NCI-H2227 treated with DMSO at 0.1 percent for 48 hours (cell line): ENCODE measurements around the gene TNFRSF6B.

Source experiments
- DNase-seq: peaks from one replicate; lab custom pipeline; 2025; lab: John Stamatoyannopoulos, UW

The TNFRSF6B gene

DNA sequence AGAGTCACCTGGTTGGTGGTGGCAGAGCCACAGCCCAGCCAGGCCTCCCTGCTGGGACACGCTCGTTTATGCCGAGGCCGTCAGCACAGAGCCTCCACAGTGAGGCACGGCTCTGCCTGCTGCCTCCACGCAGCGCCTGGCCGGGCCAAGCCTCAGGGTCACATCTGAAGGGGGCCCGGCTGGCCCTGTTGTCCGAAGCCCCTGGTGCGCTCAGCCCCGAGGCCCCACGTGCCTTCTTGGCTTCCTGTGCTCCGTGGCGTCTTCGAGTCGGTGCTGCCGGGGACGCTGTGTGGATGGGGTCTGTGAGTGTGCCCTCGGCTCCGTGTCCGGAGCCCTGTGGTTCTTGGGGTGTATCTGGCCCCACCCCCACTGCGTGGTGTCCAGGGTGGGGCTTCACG lies 10.4 kb upstream of the TNFRSF6B start:
- DNase-seq = no peak

GRCh38 chr20:63686492-63687321 lies 9.7 kb upstream of the TNFRSF6B start:
- no peak for DNase-seq

GRCh38 chr20:63687419-63688178 lies 8.9 kb upstream of the TNFRSF6B start:
- DNase-seq = no peak

DNA sequence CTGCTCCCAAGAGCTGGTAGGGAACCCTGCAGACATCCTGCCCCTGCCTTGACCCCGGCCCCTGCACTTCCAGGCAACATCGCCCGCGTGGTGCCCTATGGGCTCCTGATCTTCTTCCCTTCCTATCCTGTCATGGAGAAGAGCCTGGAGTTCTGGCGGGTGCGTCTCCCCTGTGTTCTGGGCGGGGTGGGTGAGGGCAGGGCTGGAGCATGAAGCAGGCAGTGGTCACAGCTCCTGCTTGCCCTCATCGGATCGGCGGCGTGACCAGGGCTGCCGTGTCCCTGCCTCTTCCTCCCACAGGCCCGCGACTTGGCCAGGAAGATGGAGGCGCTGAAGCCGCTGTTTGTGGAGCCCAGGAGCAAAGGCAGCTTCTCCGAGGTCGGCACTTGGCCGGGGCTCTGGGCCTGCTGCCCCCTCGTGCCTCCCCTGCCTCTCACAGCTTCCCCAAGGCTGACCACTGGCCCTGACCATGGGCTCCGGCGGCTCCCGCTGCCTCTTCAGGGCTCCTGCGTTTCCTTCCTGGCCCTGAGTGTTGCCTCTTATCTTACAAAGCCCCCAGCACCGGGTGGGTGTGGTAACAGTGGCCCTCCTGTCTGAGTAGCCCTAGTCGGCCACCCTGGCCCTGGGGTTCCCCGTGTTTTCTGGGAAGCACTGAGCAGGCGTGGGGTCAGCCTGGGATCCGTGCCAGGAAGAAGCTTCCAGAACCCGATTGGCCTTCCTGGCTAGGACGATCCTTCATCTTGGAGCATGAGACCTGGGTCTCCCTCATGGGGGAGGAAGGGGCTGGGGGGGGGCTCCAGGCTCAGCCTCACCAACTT lies 8.0 kb upstream of the TNFRSF6B start:
- no peak for DNase-seq

DNA sequence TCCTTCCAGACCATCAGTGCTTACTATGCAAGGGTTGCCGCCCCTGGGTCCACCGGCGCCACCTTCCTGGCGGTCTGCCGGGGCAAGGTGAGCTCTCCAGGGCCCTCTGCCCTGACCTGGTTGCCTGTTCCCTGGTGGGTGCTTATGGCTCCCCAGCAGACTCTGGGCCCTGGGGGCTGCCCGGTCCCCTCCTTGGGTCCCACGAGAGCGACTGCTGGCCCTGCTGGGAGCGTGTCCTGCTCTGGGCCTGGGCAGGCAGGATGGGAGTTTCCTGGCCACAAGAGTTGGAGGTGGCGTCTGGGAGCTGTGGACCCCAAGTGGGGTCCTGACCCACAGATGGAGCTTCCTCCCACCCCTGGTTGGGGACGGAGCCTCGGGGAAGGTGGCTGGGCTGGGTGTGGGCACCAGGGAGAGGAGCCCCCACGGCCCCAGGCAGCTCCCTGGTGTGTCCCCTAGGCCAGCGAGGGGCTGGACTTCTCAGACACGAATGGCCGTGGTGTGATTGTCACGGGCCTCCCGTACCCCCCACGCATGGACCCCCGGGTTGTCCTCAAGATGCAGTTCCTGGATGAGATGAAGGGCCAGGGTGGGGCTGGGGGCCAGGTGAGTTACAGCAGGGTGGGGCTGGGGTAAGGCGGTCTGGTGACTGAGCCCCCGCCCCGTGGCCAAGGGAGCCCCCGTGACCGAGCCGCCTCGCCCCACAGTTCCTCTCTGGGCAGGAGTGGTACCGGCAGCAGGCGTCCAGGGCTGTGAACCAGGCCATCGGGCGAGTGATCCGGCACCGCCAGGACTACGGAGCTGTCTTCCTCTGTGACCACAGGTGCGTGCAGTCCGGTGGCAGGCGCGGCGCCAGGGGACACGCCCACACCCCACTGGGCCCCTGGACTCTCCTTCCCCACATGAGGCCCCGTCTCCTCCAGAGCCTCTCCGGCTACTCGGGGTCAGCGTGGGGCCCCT lies 7.1 kb upstream of the TNFRSF6B start:
- DNase-seq = no peak

GRCh38 chr20:63690003-63690897 lies 6.2 kb upstream of the TNFRSF6B start:
- DNase-seq = no peak

GRCh38 chr20:63690898-63691710 lies 5.3 kb upstream of the TNFRSF6B start:
- no peak for DNase-seq

DNA sequence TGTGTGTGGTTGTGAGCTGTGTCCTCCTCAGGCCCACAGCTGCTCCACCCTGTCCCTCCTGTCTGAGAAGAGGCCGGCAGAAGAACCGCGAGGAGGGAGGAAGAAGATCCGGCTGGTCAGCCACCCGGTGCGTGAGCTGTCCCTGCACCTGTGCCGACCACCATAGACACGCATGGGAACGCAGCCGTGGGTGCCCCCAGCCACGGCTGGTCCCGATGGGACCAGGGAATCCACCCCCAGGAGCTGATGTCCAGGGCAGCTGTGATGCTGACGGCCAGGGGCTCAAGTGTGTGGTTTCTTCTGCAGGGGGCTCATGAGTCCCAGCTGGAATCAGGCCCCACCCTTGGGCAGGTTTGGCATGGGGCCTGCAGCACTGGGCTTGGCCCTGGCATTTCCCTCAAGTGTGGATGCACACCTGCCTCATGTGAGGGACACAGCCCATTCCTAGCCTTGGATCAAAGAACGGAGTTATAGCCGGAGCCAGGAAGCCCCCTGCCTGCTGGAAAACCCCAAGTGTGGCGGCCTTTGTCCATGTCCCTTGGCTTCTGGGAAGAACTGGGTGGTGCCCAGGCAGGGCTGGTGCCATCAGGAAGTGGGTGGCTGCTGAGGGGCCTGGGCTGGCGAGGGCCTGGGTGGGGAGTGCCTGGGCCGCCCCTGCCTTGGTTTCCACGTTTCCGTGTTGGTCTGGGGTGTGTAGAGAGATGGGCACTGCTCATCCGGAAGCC lies 4.6 kb upstream of the TNFRSF6B start:
- DNase-seq = no peak

- DNase-seq = no peak
Measured at GRCh38 chr20:63692436-63693082, 3.9 kb upstream of the TNFRSF6B start.

- DNase-seq = no peak
Measured at GRCh38 chr20:63693083-63693732, 3.2 kb upstream of the TNFRSF6B start.

DNA sequence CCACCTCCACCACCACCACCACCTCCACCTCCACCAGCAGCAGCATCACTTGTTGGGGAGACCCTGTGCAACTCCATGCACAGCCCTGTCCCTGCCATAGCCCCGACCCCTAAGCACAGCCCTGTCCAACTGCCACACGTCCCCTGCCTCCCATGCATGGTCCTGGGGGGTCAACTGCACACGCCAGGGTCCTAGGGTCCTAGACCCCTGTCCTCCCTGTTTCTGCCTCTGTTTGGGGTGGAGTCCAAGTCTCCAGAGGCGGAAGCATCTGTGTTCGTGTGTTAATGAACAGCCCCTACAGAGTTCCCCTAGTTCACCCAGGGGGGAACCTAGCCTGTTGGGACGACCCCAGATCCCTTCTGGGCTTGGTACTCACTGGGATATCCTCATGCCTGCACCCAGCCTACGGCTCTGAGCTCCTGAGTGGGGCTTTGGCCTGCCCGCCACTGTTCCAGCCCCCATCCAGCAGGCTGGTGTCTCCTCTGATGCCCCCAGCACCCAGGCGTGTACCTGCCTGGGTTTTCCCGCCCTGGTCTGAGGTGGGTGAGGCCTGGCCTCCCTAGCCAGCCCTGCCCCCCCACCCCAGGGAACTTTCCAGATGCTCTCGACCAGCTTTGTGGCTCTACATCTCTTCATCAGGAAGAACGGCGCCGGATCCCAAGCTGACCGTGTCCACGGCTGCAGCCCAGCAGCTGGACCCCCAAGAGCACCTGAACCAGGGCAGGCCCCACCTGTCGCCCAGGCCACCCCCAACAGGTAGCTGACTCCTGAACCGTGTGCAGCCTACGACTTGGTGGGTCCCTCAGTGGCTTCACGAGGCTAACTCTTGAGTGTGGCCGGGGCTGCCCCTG lies 2.5 kb upstream of the TNFRSF6B start:
- DNase-seq = no peak

DNA sequence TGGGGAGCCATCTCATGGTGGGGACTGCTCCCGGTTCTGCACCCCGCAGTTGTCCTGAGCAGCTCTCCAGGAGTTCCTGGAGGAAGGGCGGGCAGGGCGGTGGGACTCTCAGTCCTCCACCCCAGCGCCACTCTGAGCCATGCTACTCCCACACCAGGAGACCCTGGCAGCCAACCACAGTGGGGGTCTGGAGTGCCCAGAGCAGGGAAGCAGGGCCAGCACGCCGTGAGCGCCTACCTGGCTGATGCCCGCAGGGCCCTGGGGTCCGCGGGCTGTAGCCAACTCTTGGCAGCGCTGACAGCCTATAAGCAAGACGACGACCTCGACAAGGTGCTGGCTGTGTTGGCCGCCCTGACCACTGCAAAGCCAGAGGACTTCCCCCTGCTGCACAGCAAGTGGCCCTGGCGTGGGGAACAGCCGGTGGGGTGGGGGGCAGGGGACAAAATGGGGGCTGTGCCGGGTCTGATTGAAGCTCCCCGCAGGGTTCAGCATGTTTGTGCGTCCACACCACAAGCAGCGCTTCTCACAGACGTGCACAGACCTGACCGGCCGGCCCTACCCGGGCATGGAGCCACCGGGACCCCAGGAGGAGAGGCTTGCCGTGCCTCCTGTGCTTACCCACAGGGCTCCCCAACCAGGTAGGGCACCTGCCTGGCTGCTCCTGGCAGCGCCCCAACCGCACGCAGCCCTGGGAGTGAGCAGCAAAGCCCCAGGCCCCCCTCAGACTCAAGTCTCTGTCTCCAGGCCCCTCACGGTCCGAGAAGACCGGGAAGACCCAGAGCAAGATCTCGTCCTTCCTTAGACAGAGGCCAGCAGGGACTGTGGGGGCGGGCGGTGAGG lies 1.6 kb upstream of the TNFRSF6B start:
- no peak for DNase-seq

DNA sequence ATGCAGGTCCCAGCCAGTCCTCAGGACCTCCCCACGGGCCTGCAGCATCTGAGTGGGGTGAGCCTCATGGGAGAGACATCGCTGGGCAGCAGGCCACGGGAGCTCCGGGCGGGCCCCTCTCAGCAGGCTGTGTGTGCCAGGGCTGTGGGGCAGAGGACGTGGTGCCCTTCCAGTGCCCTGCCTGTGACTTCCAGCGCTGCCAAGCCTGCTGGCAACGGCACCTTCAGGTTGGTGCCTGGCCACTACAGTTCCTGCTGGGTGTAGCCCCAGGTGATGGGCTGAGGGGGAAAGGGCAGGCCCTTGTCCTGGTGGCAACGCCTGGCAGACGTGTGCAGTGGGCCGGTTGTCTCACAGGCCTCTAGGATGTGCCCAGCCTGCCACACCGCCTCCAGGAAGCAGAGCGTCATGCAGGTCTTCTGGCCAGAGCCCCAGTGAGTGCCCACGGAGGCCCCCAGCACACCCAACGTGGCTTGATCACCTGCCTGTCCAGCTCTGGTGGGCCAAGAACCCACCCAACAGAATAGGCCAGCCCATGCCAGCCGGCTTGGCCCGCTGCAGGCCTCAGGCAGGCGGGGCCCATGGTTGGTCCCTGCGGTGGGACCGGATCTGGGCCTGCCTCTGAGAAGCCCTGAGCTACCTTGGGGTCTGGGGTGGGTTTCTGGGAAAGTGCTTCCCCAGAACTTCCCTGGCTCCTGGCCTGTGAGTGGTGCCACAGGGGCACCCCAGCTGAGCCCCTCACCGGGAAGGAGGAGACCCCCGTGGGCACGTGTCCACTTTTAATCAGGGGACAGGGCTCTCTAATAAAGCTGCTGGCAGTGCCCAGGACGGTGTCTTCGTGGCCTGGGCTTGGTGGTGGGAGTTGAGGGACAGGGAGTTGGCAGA lies 787 bp upstream of the TNFRSF6B start:
- no peak for DNase-seq

GRCh38 chr20:63696306-63696627 lies 185 bp upstream of the TNFRSF6B start:
- DNase-seq = no peak

GRCh38 chr20:63697357-63697867 lies 960 bp downstream of the TNFRSF6B start:
- no peak for DNase-seq
